ENCODE data around the gene ZNF615.

ZNF615 gene

GRCh38 chr19:51944798-51945552 lies 63.0 kb downstream of the ZNF615 start:
- TF ChIP-seq ZFX (IDR thresholded peaks at IDR 0.05; ENCODE audit: borderline replicate concordance) (no peak), CTCF (IDR thresholded peaks at IDR 0.05) (no peak)
- no peak overlapping the region for H3K27ac ChIP-seq
